GM12892 (cell line): ENCODE data around the gene SULF2.

Experiments used
- DNase-seq: peaks from one replicate; pipeline ENCODE4 v3.0.0; 2011; ENCODE audit not compliant: insufficient read length
- FAIRE-seq: peaks from 2 replicates; lab custom pipeline; 2011; peaks lifted over from hg19 to GRCh38; lab: Jason Lieb, UNC
- POLR2A ChIP-seq: IDR thresholded peaks from 2 replicates; pipeline ENCODE4 v1.6.1; 2011; ENCODE audit warnings: low read depth, low read length, control low read depth
- POLR2AphosphoS5 ChIP-seq: IDR thresholded peaks from 2 replicates; pipeline ENCODE4 v1.6.1; 2011; ENCODE audit warnings: low read depth, low read length, control low read depth
- TAF1 ChIP-seq: IDR thresholded peaks from 2 replicates; pipeline ENCODE4 v1.6.1; 2011; ENCODE audit warnings: low read depth, mild to moderate bottlenecking, control low read depth, low read length, borderline replicate concordance

Gene SULF2

DNA sequence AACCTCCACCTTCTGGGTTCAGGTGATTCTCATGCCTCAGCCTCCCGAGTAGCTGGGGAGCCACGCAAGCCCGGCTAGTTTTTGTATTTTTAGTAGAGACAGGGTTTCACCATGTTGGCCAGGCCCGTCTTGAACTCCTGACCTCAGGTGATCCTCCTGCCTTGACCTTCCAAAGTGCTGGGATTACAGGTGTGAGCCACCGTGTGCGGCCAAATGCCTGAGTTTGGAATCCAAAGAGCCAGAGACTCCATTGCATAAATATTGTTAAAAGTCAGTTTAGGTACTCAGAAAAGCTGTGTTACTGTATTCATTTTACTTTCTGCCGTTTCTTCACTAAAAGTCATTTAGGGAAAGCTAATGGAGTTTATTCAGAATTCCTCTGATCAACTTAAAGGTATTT lies 137.3 kb downstream of the SULF2 start:
- TF ChIP-seq POLR2AphosphoS5 (no peak), POLR2A (no peak), TAF1 (no peak)
- no peak for DNase-seq
- no peak for FAIRE-seq

DNA sequence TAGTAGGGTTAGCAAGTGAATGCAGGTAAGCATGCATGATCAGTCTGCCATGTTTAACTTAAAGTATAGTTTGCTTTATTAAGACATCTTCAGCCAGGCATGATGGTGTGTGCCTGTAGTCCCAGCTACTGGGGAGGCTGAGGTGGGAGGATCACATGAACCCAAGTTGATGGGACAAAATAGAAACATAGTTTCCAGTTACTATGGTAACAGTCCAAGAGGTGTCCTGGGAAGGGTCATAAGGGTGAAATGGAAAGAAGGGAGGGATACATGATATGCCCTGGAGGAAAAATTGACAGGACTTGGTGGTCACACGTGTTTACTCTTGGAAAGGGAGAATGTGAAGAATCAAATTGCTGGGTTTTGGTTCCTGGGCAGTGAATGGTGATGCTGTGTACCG lies 139.6 kb downstream of the SULF2 start:
- DNase-seq: no peak
- no peak for FAIRE-seq

DNA sequence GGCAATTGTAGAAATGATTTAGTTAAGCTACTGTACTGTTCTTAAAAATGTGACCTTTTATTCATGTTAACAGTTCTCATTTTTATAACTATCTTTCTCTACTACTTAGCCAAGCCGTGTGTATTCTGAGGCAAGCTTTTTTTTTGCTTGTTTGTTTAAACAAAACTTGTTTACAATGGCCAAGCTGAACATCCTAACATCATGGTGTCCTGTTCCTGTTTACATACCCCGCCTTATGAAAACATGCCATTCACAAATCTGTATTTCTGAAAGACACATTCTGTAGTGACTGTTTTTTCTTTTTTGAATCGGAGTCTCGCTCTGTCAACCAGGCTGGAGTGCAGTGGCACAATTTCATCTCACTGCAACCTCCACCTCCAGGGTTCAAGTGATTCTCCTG lies 142.7 kb downstream of the SULF2 start:
- DNase-seq (no peak), FAIRE-seq (no peak)
- TF ChIP-seq POLR2AphosphoS5: no peak
- TF ChIP-seq TAF1: no peak
- TF ChIP-seq POLR2A: no peak

More for the DNA sequence above, 139.6 kb downstream of the SULF2 start:
- TF ChIP-seq POLR2A (no peak), TAF1 (no peak), POLR2AphosphoS5 (no peak)

- no peak for FAIRE-seq
- TF ChIP-seq POLR2A (no peak), POLR2AphosphoS5 (no peak), TAF1 (no peak)
- no peak for DNase-seq
Observed at GRCh38 chr20:47642118-47642517, 143.2 kb downstream of the SULF2 start.

GRCh38 chr20:47638851-47639250 lies 146.4 kb downstream of the SULF2 start:
- DNase-seq (no peak), FAIRE-seq (no peak)
- no peak for TF ChIP-seq POLR2AphosphoS5
- TF ChIP-seq TAF1: no peak
- TF ChIP-seq POLR2A: no peak

GRCh38 chr20:47635256-47635655 lies 150.0 kb downstream of the SULF2 start:
- no peak for FAIRE-seq
- TF ChIP-seq TAF1: no peak
- no peak for TF ChIP-seq POLR2AphosphoS5
- TF ChIP-seq POLR2A: no peak
- no peak for DNase-seq

DNA sequence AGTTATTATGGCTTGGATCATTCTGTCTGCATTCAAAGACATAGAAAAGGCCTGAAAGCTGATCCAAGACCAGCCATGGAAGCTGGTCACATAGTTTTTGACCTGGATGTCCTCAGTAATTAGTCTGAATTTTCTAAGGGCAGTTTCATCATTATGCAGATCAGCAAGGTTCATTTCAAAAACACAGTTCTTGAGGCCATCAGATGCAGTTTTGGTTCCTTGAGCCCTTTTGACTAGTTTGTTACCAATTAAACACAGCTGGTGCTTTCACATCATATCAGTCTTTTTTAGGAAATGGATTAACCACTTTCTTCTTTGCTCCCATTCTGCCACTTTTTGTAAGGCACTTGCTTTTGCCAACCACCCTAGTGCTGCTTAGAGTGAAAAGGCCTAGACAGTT lies 154.2 kb downstream of the SULF2 start:
- FAIRE-seq (no peak), DNase-seq (no peak)
- no peak for TF ChIP-seq TAF1

- no peak for FAIRE-seq
- DNase-seq: no peak
- no peak for TF ChIP-seq TAF1
Observed at GRCh38 chr20:47629907-47630306, 155.4 kb downstream of the SULF2 start.

- no peak for TF ChIP-seq TAF1
- no peak for TF ChIP-seq POLR2AphosphoS5
- TF ChIP-seq POLR2A: no peak
- FAIRE-seq (no peak), DNase-seq (no peak)
Observed at GRCh38 chr20:47627540-47627939, 157.7 kb downstream of the SULF2 start.

GRCh38 chr20:47623206-47623605 lies 162.1 kb downstream of the SULF2 start:
- FAIRE-seq: no peak
- TF ChIP-seq POLR2AphosphoS5 (no peak), POLR2A (no peak), TAF1 (no peak)
- DNase-seq: no peak

- DNase-seq (no peak), FAIRE-seq (no peak)
- no peak for TF ChIP-seq POLR2AphosphoS5
- TF ChIP-seq TAF1: no peak
- no peak for TF ChIP-seq POLR2A
Observed at GRCh38 chr20:47622118-47622665, 163.1 kb downstream of the SULF2 start.

DNA sequence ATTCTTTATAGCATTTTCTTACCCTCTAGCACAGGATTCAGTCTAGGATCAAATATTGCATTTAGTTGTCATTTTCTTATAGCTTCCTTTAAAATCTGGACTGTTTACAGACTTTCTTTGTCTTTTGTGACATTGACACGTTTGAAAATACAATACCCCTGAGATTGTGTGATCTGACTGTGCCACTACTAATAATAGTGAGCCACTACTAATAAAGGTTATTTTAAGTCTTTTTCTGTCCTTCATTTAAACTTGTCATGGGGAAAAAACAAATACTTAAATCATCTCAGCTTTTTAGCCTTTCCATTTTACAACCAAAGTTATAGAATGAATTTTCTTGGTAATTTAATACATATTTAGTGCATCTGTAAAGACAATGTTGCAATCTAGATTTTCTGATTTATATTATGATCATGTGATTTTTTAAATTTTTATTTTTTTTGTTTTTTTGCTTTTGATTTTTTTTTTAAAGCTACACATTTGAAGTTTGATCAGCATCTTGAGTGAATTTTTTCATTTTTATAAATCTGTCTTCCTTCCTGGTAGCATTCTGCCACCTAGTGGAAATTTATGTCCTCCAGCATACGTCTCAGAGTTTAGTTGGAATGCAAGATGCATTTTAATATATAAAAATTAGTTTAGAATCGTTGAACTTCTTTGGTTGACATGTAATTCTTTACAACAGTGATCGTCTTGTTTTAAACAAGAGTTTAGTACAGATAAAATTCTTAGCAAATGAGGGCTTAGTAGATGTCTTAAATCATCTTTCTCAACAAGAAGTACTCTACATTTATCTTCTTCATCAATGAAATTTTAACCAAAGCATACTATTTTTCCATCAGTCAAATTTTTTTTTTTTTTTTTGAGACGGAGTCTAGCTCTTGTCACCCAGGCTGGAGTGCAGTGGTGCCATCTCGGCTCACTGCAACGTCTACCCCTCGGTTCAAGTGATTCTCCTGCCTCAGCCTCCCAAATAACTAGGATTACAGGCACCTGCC lies 164.2 kb downstream of the SULF2 start:
- TF ChIP-seq TAF1: no peak
- no peak for TF ChIP-seq POLR2AphosphoS5
- TF ChIP-seq POLR2A: no peak
- DNase-seq: no peak
- FAIRE-seq: no peak
